IPS-20b (cell line): ENCODE data around the gene HMCN1.

ENCODE experiments used
- H3K27ac ChIP-seq: one replicate; pipeline ENCODE4 v1.5.1; 2013; ENCODE audit warnings: low read length
- H3K27me3 ChIP-seq: 2 replicates; pipeline ENCODE4 v1.6.1; 2013; ENCODE audit warnings: mild to moderate bottlenecking, low read length, inconsistent platforms; ENCODE audit not compliant: insufficient read depth
- H3K36me3 ChIP-seq: 2 replicates; pipeline ENCODE4 v1.6.1; 2013; ENCODE audit warnings: low read depth, mild to moderate bottlenecking, inconsistent platforms, low read length, moderate library complexity; ENCODE audit not compliant: insufficient read depth
- H3K4me1 ChIP-seq: 2 replicates; pipeline ENCODE4 v1.6.1; 2013; ENCODE audit warnings: mild to moderate bottlenecking, control low read depth, inconsistent platforms, low read length, moderate library complexity; ENCODE audit not compliant: insufficient read depth
- H3K4me3 ChIP-seq: 2 replicates; pipeline ENCODE4 v1.5.1; 2013; ENCODE audit warnings: mild to moderate bottlenecking, low read length, inconsistent platforms
- H3K9ac ChIP-seq: 2 replicates; pipeline ENCODE4 v1.6.1; 2013; ENCODE audit warnings: low read depth, mild to moderate bottlenecking, inconsistent platforms, low read length, moderate library complexity
- H3K9me3 ChIP-seq: 2 replicates; pipeline ENCODE4 v1.6.1; 2013; ENCODE audit warnings: mild to moderate bottlenecking, low read depth, low read length, inconsistent platforms; ENCODE audit not compliant: insufficient read depth

HMCN1 gene

DNA sequence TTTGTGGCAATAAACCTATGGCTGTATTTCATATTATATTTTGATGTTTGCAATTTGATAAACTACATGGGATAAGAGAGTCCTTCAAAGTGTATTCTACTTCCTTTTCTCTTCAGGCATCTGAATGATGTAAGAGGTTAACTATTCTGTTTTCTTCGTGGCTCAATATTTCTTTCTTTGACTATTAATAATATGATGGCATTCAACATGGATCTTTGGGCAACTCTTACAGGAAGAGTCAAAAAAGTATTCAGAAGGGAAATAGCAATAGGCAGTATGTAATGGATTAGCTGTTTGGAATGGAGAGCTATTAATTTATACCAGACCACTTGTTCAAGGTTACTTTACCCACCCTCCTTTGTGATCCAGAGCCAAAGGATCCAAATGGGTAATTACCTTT is 74.4 kb downstream of the HMCN1 start:
- no peaks in the 10 kb centered on the region for H3K36me3 ChIP-seq
- H3K4me1 ChIP-seq: peaks cover 6% of the 10 kb centered on the region; the same call in 1 of the 2 replicates
- H3K9me3 ChIP-seq: no peaks in the 10 kb centered on the region
- no peak overlapping the region for H3K4me3 ChIP-seq
- H3K27me3 ChIP-seq: no peaks in the 10 kb centered on the region
- no peak overlapping the region for H3K27ac ChIP-seq
- no peak overlapping the region for H3K9ac ChIP-seq

DNA sequence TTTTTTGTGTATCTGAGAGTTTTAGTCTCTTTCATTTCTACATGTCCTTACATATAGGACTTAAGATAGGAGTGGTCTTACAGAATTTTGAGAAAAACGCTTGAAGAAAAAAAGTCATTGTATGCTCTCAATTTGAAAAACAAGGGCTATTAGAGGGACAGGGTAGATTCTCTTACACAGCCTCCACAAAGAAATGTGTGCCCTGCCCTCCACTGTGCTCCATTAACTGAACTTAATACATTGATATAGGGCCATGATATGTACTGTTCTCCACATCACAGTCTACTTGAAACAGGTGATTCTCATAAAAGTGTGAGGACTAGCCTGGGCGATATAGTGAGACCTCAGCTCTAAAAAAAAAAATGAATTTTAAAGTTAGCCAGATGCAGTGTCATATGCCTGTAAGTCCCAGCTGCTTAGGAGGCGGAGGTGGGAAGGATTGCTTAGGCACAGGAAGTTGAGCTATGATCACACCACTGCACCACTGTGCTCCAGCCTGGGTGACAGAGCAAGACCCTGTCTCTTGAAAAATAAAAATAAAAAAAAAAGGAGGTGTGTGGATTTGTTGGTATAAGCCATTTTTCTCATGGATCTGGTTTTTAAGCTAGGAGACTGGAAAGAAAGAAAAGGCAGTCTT is 77.0 kb downstream of the HMCN1 start:
- Histone ChIP-seq H3K4me1 (peaks cover 5% of the 10 kb centered on the region), H3K9ac (no peak overlapping the region), H3K9me3 (no peaks in the 10 kb centered on the region), H3K27me3 (no peaks in the 10 kb centered on the region), H3K4me3 (no peak overlapping the region), H3K36me3 (no peaks in the 10 kb centered on the region), H3K27ac (no peak overlapping the region)

DNA sequence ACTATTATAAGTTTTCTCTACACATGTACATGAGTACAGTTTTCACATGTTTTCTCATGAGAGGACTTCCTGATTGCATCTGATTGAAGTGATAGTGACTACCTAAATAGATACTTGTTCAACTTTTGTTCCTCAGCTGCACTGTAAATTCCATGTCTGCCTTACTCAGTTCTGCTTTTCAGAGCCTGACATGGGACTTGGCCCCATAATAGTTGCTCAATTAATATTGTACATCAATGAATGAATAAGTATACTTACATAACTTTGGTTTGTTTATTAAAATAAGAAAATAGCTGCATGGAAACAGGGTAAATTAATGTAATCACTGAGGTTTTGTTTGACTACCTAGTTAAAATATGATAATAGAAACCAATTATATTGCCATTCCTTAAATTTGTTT is 78.7 kb downstream of the HMCN1 start:
- Histone ChIP-seq H3K4me1 (peaks cover 5% of the 10 kb centered on the region), H3K27me3 (no peaks in the 10 kb centered on the region), H3K4me3 (no peak overlapping the region), H3K36me3 (no peaks in the 10 kb centered on the region), H3K27ac (no peak overlapping the region), H3K9ac (no peak overlapping the region), H3K9me3 (no peaks in the 10 kb centered on the region)

DNA sequence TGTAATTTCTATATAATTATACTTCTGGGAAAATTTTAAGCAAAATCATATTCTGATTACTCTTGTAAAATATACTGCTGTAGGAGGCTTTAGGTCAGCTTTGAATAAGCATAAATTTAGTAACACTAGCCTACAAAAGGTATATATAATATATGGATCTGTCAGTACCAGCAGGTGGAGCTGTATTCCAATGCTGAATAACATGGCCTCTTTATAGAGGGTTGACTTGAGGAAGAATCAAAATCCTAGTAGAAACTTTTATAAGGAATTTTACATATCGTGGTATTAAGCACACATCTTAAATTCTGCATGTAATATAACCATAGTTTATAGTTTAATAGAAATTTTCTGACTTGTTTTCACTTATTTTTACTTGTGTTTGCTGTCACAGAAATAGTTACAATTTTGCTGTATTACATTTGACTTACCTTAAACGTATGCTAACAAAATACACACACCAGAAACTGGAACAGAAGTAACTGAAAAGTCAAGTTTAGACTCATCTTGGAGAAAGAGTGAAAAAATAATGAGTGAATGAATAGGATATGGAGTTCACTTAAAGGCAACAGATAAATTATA is 79.3 kb downstream of the HMCN1 start:
- H3K4me1 ChIP-seq: peaks cover 5% of the 10 kb centered on the region
- no peaks in the 10 kb centered on the region for H3K36me3 ChIP-seq
- no peak overlapping the region for H3K9ac ChIP-seq
- H3K27ac ChIP-seq: no peak overlapping the region
- H3K27me3 ChIP-seq: no peaks in the 10 kb centered on the region
- H3K9me3 ChIP-seq: no peaks in the 10 kb centered on the region
- no peak overlapping the region for H3K4me3 ChIP-seq

DNA sequence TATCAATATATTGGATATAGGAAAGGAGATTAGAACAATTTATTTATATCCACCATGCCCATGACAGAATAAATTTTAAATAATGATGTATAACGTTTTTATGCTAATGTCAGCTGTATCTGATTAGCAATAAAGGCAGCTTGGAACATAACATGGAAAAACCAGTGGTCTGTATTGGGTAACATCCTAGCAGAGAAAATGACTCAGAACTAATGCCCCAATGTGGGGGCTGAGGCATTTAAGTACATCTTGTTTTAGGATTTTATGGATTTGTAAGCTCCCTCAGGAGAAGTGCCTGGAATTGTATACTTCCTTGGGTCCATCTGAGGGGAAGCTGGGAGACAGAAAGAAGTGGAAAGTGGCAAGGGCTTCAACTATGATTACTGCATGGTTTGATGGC is 82.3 kb downstream of the HMCN1 start:
- Histone ChIP-seq H3K4me1 (peaks cover 3% of the 10 kb centered on the region; the same call in 1 of the 2 replicates), H3K27me3 (no peaks in the 10 kb centered on the region), H3K27ac (no peak overlapping the region)

DNA sequence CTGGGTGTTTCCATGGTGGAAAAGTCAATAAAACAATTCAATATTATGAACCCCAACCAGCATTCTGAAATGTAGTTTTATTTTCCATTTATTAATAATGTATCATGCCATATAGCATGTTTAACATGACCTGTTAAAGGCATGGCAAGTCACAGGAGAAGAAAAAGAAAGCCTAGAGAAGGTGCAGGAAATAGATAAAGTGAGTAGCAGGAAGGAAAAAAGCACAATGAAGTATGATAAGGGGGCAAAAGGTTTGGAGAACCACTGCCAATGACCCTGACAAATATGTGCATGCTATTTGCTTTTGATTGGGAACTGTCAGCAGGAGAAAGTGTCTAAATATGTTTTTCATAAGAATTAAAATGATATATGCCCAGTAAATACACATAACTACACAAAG is 85.6 kb downstream of the HMCN1 start:
- H3K9ac ChIP-seq: no peak overlapping the region
- H3K4me1 ChIP-seq: no peaks in the 10 kb centered on the region
- no peaks in the 10 kb centered on the region for H3K9me3 ChIP-seq
- no peak overlapping the region for H3K27ac ChIP-seq
- no peaks in the 10 kb centered on the region for H3K27me3 ChIP-seq
- H3K4me3 ChIP-seq: no peak overlapping the region
- H3K36me3 ChIP-seq: no peaks in the 10 kb centered on the region

More for the DNA sequence above, 82.3 kb downstream of the HMCN1 start:
- Histone ChIP-seq H3K4me3 (no peak overlapping the region), H3K9me3 (no peaks in the 10 kb centered on the region), H3K9ac (no peak overlapping the region), H3K36me3 (no peaks in the 10 kb centered on the region)

DNA sequence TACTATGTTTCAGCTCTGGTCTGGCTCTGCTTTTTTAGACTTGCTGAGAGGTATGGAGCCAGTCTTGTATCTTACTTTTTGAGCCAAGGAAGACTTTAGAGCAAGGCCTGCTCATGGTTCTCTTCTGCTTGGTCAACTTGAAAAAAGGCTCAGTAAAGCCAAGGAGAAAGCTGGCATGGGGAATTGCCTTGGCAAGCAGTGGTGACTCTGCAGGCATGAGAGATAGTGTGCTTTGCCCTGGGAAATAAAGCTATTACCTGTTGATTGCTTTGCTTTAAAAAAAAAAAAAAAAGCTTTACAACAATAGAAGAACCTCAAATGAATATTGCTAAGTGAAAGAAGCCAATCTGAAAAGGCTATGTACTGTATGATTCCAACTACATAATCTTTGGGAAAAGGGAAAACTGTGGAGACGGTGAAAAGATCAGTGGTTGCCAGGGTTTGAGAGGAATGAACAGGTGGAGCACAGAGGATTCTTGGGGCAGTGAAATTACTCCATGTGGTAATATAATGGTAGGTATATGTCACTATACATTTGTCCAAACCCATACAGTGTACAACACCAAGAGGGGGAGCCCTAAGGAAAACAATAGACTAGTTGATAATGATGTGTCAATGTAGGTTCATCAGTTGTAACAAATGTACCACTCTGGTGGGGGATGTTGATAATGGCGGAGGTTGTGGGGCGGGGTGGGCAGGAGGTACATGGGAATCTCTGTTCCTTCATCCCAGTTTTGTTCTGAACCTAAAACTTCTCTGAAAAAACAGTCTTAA is 87.6 kb downstream of the HMCN1 start:
- Histone ChIP-seq H3K9me3 (no peaks in the 10 kb centered on the region), H3K27me3 (no peaks in the 10 kb centered on the region), H3K4me3 (no peak overlapping the region), H3K9ac (no peak overlapping the region), H3K36me3 (no peaks in the 10 kb centered on the region), H3K27ac (no peak overlapping the region), H3K4me1 (no peaks in the 10 kb centered on the region)

DNA sequence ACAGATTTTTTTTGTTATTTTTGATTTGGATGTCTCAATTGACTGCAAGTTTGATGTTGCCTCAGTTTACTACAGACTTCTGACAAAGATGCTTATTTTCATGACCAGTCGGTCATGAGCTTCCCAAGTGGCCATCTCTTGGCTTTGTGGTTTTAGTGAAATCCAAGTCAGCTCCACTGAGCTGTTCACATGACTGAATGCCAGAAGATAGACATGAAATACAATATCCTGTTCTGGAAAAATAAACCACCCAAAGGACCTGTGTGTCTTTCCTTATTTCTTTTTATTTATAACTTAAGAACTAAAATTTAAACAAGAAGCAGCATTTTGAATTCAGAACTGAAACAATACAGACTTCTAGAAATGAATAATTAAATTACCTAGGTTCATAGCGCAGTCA is 89.3 kb downstream of the HMCN1 start:
- no peak overlapping the region for H3K4me3 ChIP-seq

DNA sequence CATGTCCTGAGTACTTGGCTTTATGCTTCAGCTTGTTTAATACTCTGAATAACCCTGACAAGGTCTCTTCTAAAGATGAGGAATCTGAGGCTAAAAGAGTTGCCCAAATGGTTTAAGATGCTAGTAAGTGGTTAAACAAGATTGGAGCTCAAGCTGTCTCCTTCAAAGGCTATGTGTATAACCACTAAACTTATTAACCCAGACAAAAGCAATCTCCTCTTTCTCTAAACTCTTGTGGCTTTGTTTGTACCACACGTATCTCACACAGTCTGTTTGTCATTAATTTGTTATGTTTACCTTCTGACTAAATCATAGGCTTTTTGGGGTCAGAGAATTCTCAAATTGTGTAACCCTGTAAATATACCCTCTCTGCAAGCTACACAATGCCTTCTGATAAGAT is 89.9 kb downstream of the HMCN1 start:
- H3K4me1 ChIP-seq: no peaks in the 10 kb centered on the region
- H3K36me3 ChIP-seq: no peaks in the 10 kb centered on the region
- no peak overlapping the region for H3K27ac ChIP-seq

More for the DNA sequence above, 89.3 kb downstream of the HMCN1 start:
- H3K4me1 ChIP-seq: no peaks in the 10 kb centered on the region
- no peaks in the 10 kb centered on the region for H3K9me3 ChIP-seq
- H3K27ac ChIP-seq: no peak overlapping the region
- no peaks in the 10 kb centered on the region for H3K36me3 ChIP-seq
- no peak overlapping the region for H3K9ac ChIP-seq
- no peaks in the 10 kb centered on the region for H3K27me3 ChIP-seq

DNA sequence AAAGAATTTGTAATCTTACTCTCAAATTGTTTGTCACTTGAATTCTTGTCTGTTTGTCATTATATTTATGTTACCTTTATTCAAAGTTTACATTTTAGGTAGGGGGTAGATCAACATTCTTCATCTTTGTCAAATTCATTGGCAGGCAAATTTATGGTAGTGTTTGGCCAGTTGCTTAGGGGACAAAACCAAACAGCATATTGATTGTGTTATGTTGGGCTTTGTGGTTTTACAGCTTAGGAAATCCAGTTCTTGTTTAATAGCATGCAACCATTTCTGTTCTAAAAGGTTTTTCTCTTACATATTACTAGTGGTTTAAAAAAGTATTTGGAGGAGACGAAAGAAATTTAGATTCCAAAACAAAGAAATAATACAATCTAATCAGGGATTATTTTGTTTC is 91.4 kb downstream of the HMCN1 start:
- Histone ChIP-seq H3K9ac (no peak overlapping the region), H3K27ac (no peak overlapping the region), H3K4me1 (no peaks in the 10 kb centered on the region), H3K27me3 (no peaks in the 10 kb centered on the region), H3K9me3 (no peaks in the 10 kb centered on the region), H3K4me3 (no peak overlapping the region), H3K36me3 (no peaks in the 10 kb centered on the region)

More for the DNA sequence above, 89.9 kb downstream of the HMCN1 start:
- no peaks in the 10 kb centered on the region for H3K27me3 ChIP-seq
- H3K9ac ChIP-seq: no peak overlapping the region
- no peaks in the 10 kb centered on the region for H3K9me3 ChIP-seq
- H3K4me3 ChIP-seq: no peak overlapping the region

DNA sequence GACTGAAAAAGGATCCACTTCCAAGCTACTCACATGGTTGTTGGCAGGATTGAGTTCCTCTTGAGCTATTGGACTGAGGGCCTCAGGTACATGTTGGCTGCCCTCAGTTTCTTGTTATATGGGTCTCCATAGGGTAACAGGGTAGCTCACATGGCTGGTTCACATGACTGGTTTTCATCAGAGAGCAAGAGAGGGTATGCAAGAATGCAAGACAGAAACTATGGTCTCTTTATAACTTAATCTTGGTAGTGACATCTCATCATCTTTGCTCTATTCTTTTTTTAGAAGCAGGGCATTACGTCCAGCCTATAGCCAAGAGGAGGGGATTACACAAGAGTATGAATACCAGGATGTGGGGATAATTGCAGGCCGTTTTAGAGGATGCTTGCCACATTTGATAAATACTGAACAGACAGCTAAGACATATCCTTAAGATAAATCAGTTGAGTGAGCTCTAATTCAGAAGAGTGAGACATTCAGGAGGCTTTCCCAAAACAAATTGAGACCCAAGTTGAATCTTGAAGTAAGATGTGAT is 100.2 kb downstream of the HMCN1 start:
- Histone ChIP-seq H3K4me3 (no peak overlapping the region), H3K9ac (no peak overlapping the region), H3K36me3 (no peaks in the 10 kb centered on the region), H3K27ac (no peak overlapping the region), H3K4me1 (no peaks in the 10 kb centered on the region), H3K9me3 (no peaks in the 10 kb centered on the region), H3K27me3 (no peaks in the 10 kb centered on the region)

DNA sequence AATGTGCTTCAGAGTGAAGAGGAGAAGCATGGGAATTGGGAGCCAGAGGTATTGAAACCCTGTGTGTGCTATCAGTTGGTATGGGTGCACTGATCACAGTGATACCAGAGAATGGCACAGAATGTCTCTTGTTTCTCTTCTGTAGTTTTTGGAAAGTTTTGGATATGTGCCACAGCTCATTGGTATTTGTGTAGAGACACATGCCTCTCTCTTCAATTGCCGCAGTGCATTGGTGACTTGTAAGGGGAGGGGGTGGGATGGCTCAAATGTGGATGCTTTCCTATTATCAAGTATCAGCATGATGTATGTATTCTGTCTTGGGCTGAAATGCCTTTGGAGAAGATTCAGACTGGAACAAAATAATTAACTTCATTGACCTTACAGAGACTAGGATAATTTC is 101.0 kb downstream of the HMCN1 start:
- H3K27me3 ChIP-seq: no peaks in the 10 kb centered on the region
- no peaks in the 10 kb centered on the region for H3K9me3 ChIP-seq
- H3K9ac ChIP-seq: no peak overlapping the region
- no peak overlapping the region for H3K4me3 ChIP-seq
- no peak overlapping the region for H3K27ac ChIP-seq
- no peaks in the 10 kb centered on the region for H3K4me1 ChIP-seq
- H3K36me3 ChIP-seq: no peaks in the 10 kb centered on the region
